Activated CD8-positive, alpha-beta memory T cell treated with anti-CD3 and anti-CD28 coated beads, Interleukin-2, amount 50 U/mL, for 24 hours (primary cell): ENCODE data around the gene UBA3.
A peak's percentile ranks its signal among the peaks of the same experiment; 100 is the strongest.

Experiments
- DNase-seq: peaks from one replicate; pipeline ENCODE4 v3.0.0-alpha.2; 2020; ENCODE audit errors: extremely low read depth

Gene UBA3

DNA sequence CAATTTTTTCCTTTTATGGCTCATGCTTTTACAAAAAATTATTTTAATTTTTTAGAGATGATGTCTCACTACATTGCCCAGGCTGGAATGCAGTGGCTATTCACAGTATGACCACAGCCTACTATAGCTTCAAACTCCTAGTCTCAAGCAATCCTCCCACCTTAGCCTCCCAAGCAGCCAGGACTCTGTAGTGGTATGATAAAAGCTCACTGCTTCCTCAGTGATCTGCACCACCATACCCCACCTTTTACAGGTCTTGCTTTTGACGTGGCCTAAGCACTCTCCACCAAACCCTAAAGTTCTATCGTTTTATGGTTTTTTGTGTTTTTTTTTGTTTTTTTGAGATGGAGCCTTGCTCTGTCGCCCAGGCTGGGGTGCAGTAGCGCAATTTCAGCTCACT lies 14.0 kb downstream of the UBA3 start:
- no peak for DNase-seq

DNA sequence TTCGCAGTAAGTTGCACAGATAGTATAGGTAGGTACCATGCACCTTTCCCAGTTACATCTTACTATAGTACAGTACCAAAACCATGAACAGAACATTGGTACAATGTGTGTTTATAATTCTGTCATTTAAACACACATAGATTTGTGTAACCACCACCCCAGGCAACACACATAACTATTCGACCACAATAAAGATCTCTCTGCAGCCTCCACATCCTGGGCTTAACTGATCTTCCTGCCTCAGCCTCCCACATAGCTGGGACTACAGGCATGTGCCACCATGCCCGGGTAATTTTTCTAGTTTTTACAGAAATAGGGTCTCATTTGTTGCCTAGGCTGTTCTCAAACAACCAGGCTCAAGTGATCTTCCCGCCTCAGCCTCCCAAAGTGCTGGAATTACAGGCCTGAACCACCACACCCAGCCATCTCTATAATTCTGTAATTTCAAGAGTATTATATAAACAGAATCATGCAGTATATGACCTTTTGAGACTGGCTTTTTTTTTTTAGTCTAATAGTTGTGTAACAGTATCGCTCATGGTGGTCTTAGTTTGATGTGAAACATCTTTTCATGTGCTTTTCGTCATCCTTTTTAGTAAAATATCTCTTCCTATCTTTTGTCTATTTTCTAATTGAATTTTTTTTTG lies 14.7 kb downstream of the UBA3 start:
- no peak for DNase-seq

- no peak for DNase-seq
Observed at GRCh38 chr3:69063636-69064035, 16.5 kb downstream of the UBA3 start.

DNA sequence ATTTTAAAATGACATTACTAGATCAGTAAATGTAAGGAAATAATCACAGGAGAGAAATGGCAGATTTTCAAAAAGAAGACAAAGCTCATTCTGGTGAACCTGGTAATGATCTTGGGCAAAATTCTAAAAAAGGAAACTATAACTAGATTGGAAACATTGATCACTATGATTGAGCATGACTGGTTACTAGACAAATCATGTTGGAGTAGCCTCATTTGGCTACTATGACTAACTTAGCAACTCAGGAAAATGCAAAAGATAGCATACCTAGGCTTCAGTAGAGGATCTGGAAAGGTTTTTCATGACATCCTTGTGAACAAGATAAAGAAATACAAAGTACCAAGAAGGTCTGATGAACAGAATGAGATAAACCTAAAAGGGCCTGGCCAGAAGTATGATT lies 20.5 kb downstream of the UBA3 start:
- no peak for DNase-seq

DNA sequence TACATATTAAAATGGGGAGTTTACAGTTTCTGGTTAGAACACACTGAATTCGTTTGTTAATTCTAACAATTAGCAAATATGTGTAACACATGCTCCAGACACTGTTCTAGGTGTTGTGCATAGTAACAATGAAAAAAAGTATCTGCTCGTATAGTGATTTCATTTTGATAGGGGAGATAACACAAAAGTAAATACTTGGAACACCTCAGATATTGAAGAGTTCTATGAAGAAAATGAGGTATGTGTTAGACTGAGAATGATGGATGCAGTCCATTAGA lies 21.3 kb downstream of the UBA3 start:
- no peak for DNase-seq

GRCh38 chr3:69058180-69058946 lies 21.8 kb downstream of the UBA3 start:
- no peak for DNase-seq

DNA sequence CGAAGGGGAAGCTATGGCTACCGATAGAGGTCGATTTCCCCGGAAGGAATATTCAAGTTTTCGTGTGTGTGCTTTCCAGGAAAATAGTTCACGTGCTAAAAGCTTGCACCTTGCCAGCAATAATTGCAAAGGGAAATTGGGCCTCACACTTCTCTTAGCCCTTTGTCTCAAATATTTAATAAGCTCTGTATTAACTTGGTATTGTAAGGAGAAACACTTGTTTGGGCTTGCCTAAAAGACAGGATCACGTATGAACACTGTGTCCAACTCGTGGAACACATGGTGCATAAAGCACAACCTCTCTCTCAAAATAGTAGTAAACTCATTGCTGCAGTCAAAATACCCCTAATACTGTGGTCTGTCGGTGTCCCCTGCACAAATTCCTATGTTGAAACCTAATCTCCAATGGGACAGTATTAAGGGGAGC lies 27.7 kb downstream of the UBA3 start:
- no peak for DNase-seq

- DNase-seq: peak; percentile 95
Observed at GRCh38 chr3:69051756-69052471, 28.3 kb downstream of the UBA3 start, which contains the start of gene TMF1. TSS of gene TMF1 (minus strand) at chr3:69052333. CDS start at chr3:69052086, 247 bp downstream.

- DNase-seq: no peak
Observed at GRCh38 chr3:69048990-69049389, 31.2 kb downstream of the UBA3 start.

DNA sequence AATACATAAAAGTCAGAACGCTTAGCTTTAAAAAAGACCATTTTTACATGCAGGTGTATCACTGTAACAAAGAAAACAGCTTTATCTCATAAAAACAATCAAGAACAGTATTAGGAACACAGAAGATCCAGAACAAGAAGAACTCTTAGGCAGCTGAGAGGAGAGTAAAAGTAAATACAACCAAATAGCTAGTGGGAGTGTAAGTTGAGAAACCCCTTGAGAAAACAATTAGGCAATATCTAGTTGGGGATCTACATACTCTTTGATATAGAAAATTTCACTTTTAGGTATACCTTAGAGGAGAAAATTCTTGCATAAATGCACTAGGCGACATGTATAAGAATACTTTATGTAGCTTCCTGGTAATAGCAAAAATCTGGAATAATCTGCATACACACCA lies 35.6 kb downstream of the UBA3 start:
- no peak for DNase-seq

DNA sequence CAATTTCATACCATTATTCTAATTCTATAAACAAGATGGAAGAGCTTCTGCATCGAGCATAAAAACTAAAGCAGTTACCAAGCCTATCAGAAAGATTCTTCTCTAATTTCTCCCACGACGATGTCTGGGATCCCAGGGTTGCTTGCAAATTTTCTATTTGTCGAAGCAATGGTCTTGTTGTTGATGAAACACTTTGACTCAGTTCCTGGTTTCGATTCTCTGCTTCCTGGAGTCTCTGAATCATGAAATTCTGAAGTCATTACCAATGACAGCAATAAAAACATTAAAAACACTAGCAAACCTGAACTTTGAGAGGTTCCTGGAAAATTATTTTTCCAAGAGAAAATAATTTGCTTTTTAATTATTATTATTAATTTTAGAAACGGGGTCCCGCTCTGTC lies 46.7 kb downstream of the UBA3 start:
- no peak for DNase-seq

GRCh38 chr3:69032737-69033136 lies 47.4 kb downstream of the UBA3 start:
- DNase-seq: no peak

- no peak for DNase-seq
Observed at GRCh38 chr3:69032142-69032541, 48.0 kb downstream of the UBA3 start.

- no peak for DNase-seq
Observed at GRCh38 chr3:69031635-69032034, 48.5 kb downstream of the UBA3 start.

GRCh38 chr3:69020857-69021256 lies 59.3 kb downstream of the UBA3 start:
- no peak for DNase-seq

GRCh38 chr3:69020424-69020823 lies 59.7 kb downstream of the UBA3 start:
- no peak for DNase-seq

- DNase-seq: no peak
Observed at GRCh38 chr3:69016901-69017300, 63.3 kb downstream of the UBA3 start.

DNA sequence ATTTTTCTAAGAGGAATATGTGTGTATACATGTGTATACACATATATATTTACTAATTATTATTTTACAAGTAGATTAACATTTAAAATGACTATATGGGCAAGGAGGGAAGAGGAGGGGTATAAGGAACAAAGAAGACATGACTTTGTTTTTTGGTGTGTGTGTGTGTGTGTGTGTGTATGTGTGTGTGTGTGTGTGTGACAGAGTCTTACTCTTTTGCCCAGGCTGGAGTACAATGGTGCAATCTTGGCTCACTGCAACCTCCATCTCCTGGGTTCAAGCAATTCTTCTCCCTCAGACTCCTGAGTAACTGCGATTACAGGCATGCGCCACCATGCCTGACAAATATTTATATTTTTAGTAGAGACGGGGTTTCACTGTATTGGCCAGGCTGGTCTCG lies 64.1 kb downstream of the UBA3 start:
- no peak for DNase-seq

DNA sequence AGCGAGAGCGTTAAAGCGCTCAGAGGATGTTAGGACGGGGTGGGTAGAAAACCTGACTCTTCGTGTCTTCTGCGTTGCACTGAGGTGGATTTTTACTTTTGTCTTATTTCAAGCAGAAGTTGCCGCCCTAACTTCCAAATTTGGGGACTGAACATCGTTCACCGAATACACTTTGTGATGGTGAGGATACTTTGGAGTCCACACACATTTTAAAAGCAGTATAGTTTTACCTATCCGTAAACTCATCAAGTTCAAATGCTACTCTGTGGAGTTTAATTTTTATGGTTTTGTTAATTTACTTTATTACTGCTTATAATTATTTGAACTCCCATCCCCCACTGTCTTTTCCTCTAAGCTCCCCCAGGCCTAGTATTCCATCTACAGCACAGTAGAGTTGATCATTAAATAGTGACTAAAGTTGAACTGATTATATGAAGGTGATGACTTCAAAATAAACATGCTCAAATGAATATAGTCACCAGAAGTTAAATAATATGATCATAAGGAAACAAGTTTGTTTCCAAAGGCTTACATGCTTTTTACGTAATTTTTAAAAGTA lies 66.1 kb downstream of the UBA3 start:
- no peak for DNase-seq

- peak; percentile 50 for DNase-seq
Observed at GRCh38 chr3:69013253-69014021, 66.7 kb downstream of the UBA3 start, which contains the start of gene EOGT. TSS of gene EOGT (minus strand) at chr3:69013684. CDS start at chr3:69009846, 3,838 bp downstream.

GRCh38 chr3:69012800-69013252 lies 67.3 kb downstream of the UBA3 start:
- no peak for DNase-seq
